ENCODE measurements around the gene RDH16. TPM values are rescaled to one million over a fixed set of nuclear protein-coding genes. Genes with fewer than 3 reads are reported as not detected.
"Not testable (repeated sequence)": the region's sequence is repeated elsewhere in the genome, so short reads cannot be mapped to it uniquely, and the experiment has no call there.

The RDH16 gene
- polyA plus RNA-seq, 3 donors: 0.47 TPM; not detected in 2

DNA sequence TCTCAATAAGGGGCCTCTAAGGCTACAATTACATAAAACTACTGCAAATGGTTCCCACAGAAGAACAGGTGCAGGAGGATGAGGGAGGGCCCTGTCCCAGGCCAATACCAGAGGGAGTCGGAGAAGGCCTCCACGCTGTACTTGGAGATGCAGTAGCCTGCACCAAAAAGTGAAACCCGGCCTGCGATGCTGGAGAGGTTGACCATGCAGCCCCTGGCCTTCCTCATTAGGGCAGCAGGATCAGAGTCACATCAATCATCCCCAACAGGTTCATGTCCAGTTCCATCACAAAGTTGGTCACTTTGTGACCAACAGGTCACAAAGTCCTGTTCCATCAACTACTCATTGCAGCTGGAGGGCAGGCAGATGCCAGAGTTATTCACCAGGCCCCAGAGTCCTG lies 26.0 kb upstream of the RDH16 start:
- Histone ChIP-seq H3K4me1 (ENCODE audit: control insufficient read depth in 1 of 2, insufficient read depth in 2 of 2, low read length in 2 of 2) (peaks cover 9 to 12% of the 10 kb centered on the region in 2 donors), H3K27me3 (ENCODE audit: control insufficient read depth in 2 of 2, insufficient read depth in 2 of 2, low read length in 2 of 2) (no peaks in the 10 kb centered on the region), H3K4me3 (replicated peaks in 1 of 3; ENCODE audit: low read depth in 2 of 3, low read length in 3 of 3) (no peak overlapping the region), H3K9me3 (replicated peaks in 1 of 2; ENCODE audit: control insufficient read depth in 1 of 2, insufficient read depth in 1 of 2, low read length in 2 of 2) (no peaks in the 10 kb centered on the region), H2AFZ (ENCODE audit: insufficient read depth, low read depth, low read length, poor library complexity, severe bottlenecking) (no peak overlapping the region), H3K9ac (ENCODE audit: insufficient read depth, low read length, poor library complexity, severe bottlenecking) (no peak overlapping the region), H3K4me2 (replicated peaks; ENCODE audit: extremely low read depth, low read length, poor library complexity, severe bottlenecking) (no peak overlapping the region), H4K20me1 (ENCODE audit: insufficient read depth, low read length) (no peaks in the 10 kb centered on the region), H3K79me2 (ENCODE audit: insufficient read depth, low read length) (no peaks in the 10 kb centered on the region), H3K27ac (ENCODE audit: low read depth in 1 of 2, low read length in 2 of 2) (no peak overlapping the region), H3K36me3 (replicated peaks in 1 of 2; ENCODE audit: control insufficient read depth in 1 of 2, insufficient read depth in 2 of 2, low read length in 2 of 2) (no peaks in the 10 kb centered on the region)
- H3K4me1 Mint-ChIP-seq: peaks cover 13% of the 10 kb centered on the region
- 100% methylated on average over 4 of the region's 4 CpGs for WGBS (ENCODE audit: insufficient coverage)
- peaks cover 2 to 6% (median 4%) of the 10 kb centered on the region in 3 donors for H3K27me3 Mint-ChIP-seq (ENCODE audit: low read depth in 3 of 3)
- no peak for TF ChIP-seq CTCF (IDR thresholded peaks at IDR 0.05)
- H3K36me3 Mint-ChIP-seq: no peaks in the 10 kb centered on the region
- DNase-seq: no peak
- H3K27ac Mint-ChIP-seq: no peak overlapping the region
- H3K4me3 Mint-ChIP-seq: no peak overlapping the region
- peaks cover 0 to 3% (median 0%) of the 10 kb centered on the region in 7 donors for H3K9me3 Mint-ChIP-seq
- intact Hi-C loops (cut with micrococcal nuclease): no loop called here

- 90% methylated on average over 2 of the region's 3 CpGs for WGBS (ENCODE audit: insufficient coverage)
- H3K36me3 Mint-ChIP-seq; H3K36me3 ChIP-seq (replicated peaks in 1 of 2; ENCODE audit: control insufficient read depth in 1 of 2, insufficient read depth in 2 of 2, low read length in 2 of 2); H3K4me3 ChIP-seq (replicated peaks in 1 of 3; ENCODE audit: low read depth in 2 of 3, low read length in 3 of 3); H3K9me3 Mint-ChIP-seq; DNase-seq; H3K27ac Mint-ChIP-seq; H2AFZ ChIP-seq (ENCODE audit: insufficient read depth, low read depth, low read length, poor library complexity, severe bottlenecking); H3K4me1 Mint-ChIP-seq; H4K20me1 ChIP-seq (ENCODE audit: insufficient read depth, low read length); H3K79me2 ChIP-seq (ENCODE audit: insufficient read depth, low read length); H3K9me3 ChIP-seq (replicated peaks in 1 of 2; ENCODE audit: control insufficient read depth in 1 of 2, insufficient read depth in 1 of 2, low read length in 2 of 2); H3K4me3 Mint-ChIP-seq; H3K9ac ChIP-seq (ENCODE audit: insufficient read depth, low read length, poor library complexity, severe bottlenecking); H3K27me3 Mint-ChIP-seq (ENCODE audit: low read depth in 3 of 3); H3K4me2 ChIP-seq (replicated peaks; ENCODE audit: extremely low read depth, low read length, poor library complexity, severe bottlenecking); intact Hi-C loops (cut with micrococcal nuclease); H3K27me3 ChIP-seq (ENCODE audit: control insufficient read depth in 2 of 2, insufficient read depth in 2 of 2, low read length in 2 of 2); H3K27ac ChIP-seq (ENCODE audit: low read depth in 1 of 2, low read length in 2 of 2); H3K4me1 ChIP-seq (ENCODE audit: control insufficient read depth in 1 of 2, insufficient read depth in 2 of 2, low read length in 2 of 2): not testable (repeated sequence)
Measured at GRCh38 chr12:56982578-56983236, 25.3 kb upstream of the RDH16 start.

Data from CD14-positive monocyte (primary cell).